Measurements from ENCODE around the gene SPSB4. TPM values are rescaled to one million over a fixed set of nuclear protein-coding genes. Genes with fewer than 3 reads are reported as not detected.

Gene SPSB4
- total RNA-seq, 2 donors from 2014 or later: 7.5 to 8.2 TPM

- no peak overlapping the region for H3K4me3 ChIP-seq (ENCODE audit: low read length)
- TF ChIP-seq CTCF (conservative IDR thresholded peaks at IDR 0.05): no peak
- Mint-ChIP-seq H3K27ac (no peak overlapping the region), H3K27me3 (ENCODE audit: insufficient read depth) (no peaks in the 10 kb centered on the region), H3K4me1 (peaks cover 42% of the 10 kb centered on the region), H3K9me3 (no peaks in the 10 kb centered on the region), H3K4me3 (no peak overlapping the region), H3K36me3 (ENCODE audit: low read depth) (no peaks in the 10 kb centered on the region)
- no peaks in the 10 kb centered on the region for H3K9me3 ChIP-seq (ENCODE audit: control insufficient read depth, low read length)
- no peaks in the 10 kb centered on the region for H3K27me3 ChIP-seq (ENCODE audit: control insufficient read depth, insufficient read depth, low read length, poor library complexity, severe bottlenecking)
- whole genome bisulfite sequencing, 2 experiments (ENCODE audit: insufficient coverage in 1 of 2, insufficient read length in 1 of 2): 83 to 96% methylated on average over 3 to 6 of the region's 6 CpGs
- no peaks in the 10 kb centered on the region for H3K36me3 ChIP-seq (ENCODE audit: control insufficient read depth, insufficient read depth, low read length)
- peaks cover 24% of the 10 kb centered on the region for H3K4me1 ChIP-seq (ENCODE audit: control insufficient read depth, insufficient read depth, low read length)
- no peak overlapping the region for H3K9ac ChIP-seq (ENCODE audit: extremely low read depth, low read length, poor library complexity, severe bottlenecking)
- H3K27ac ChIP-seq (ENCODE audit: low read depth, low read length): peak overlapping the region; percentile 91
- DNase-seq: peak; percentile 37
Observed at GRCh38 chr3:141083226-141083625, 32.1 kb downstream of the SPSB4 start.

- Mint-ChIP-seq H3K4me3 (no peak overlapping the region), H3K27ac (no peak overlapping the region), H3K27me3 (ENCODE audit: insufficient read depth) (no peaks in the 10 kb centered on the region), H3K9me3 (no peaks in the 10 kb centered on the region), H3K4me1 (peaks cover 42% of the 10 kb centered on the region), H3K36me3 (ENCODE audit: low read depth) (no peaks in the 10 kb centered on the region)
- H3K36me3 ChIP-seq (ENCODE audit: control insufficient read depth, insufficient read depth, low read length): no peaks in the 10 kb centered on the region
- no peaks in the 10 kb centered on the region for H3K9me3 ChIP-seq (ENCODE audit: control insufficient read depth, low read length)
- WGBS, 2 experiments (ENCODE audit: insufficient coverage in 1 of 2, insufficient read length in 1 of 2): 65 to 78% methylated on average over 10 to 13 of the region's 13 CpGs
- H3K9ac ChIP-seq (ENCODE audit: extremely low read depth, low read length, poor library complexity, severe bottlenecking): no peak overlapping the region
- peaks cover 24% of the 10 kb centered on the region for H3K4me1 ChIP-seq (ENCODE audit: control insufficient read depth, insufficient read depth, low read length)
- DNase-seq: peak; percentile 51
- peak overlapping the region; percentile 91 for H3K27ac ChIP-seq (ENCODE audit: low read depth, low read length)
- TF ChIP-seq CTCF (conservative IDR thresholded peaks at IDR 0.05): no peak
- H3K4me3 ChIP-seq (ENCODE audit: low read length): no peak overlapping the region
- H3K27me3 ChIP-seq (ENCODE audit: control insufficient read depth, insufficient read depth, low read length, poor library complexity, severe bottlenecking): no peaks in the 10 kb centered on the region
Observed at GRCh38 chr3:141083836-141084649, 32.9 kb downstream of the SPSB4 start.

GRCh38 chr3:141085343-141086070, 34.4 kb downstream of the SPSB4 start:
- no peaks in the 10 kb centered on the region for H3K9me3 Mint-ChIP-seq
- Histone ChIP-seq H3K27me3 (ENCODE audit: control insufficient read depth, insufficient read depth, low read length, poor library complexity, severe bottlenecking) (no peaks in the 10 kb centered on the region), H3K36me3 (ENCODE audit: control insufficient read depth, insufficient read depth, low read length) (no peaks in the 10 kb centered on the region), H3K27ac (ENCODE audit: low read depth, low read length) (no peak overlapping the region), H3K9me3 (ENCODE audit: control insufficient read depth, low read length) (no peaks in the 10 kb centered on the region), H3K4me3 (ENCODE audit: low read length) (no peak overlapping the region), H3K9ac (ENCODE audit: extremely low read depth, low read length, poor library complexity, severe bottlenecking) (no peak overlapping the region), H3K4me1 (ENCODE audit: control insufficient read depth, insufficient read depth, low read length) (peaks cover 27% of the 10 kb centered on the region)
- H3K27ac Mint-ChIP-seq: peak overlapping the region; percentile 71
- H3K4me3 Mint-ChIP-seq: no peak overlapping the region
- H3K36me3 Mint-ChIP-seq (ENCODE audit: low read depth): no peaks in the 10 kb centered on the region
- peaks cover 46% of the 10 kb centered on the region for H3K4me1 Mint-ChIP-seq
- TF ChIP-seq CTCF (conservative IDR thresholded peaks at IDR 0.05): no peak
- DNase-seq: peak; percentile 43
- WGBS, 2 experiments (ENCODE audit: insufficient coverage in 1 of 2, insufficient read length in 1 of 2): 89 to 100% methylated on average over 2 to 3 of the region's 3 CpGs
- no peaks in the 10 kb centered on the region for H3K27me3 Mint-ChIP-seq (ENCODE audit: insufficient read depth)
